Measurements from ENCODE around the gene SMG6.

- TF ChIP-seq CTCF (IDR thresholded peaks at IDR 0.05) (peak in 5 of 6 experiments; percentile 55 to 88 (median 86)), POLR2A (IDR thresholded peaks at IDR 0.05) (no peak)
These were observed 208.6 kb downstream of the SMG6 start for GRCh38 chr17:2094891-2095535.

Data from esophagus squamous epithelium (tissue), 4 donors.